GM23338 (cell line): ENCODE data around the gene CAPNS2.

Source experiments
- CREB1 ChIP-seq: fragments of 250-450 bp; sonication (Bioruptor Pico); IDR thresholded peaks from 2 replicates; pipeline ENCODE4 v1.5.0; 2020; ENCODE audit warnings: low read depth, mild to moderate bottlenecking, moderate library complexity
- EZH2 ChIP-seq: fragments of 200-600 bp; sonication (generic); IDR thresholded peaks from one replicate; pipeline ENCODE4 v1.8.0; 2017; ENCODE audit warnings: antibody characterized with exemption, mild to moderate bottlenecking, low read depth; ENCODE audit not compliant: unreplicated experiment
- JUNB ChIP-seq: IDR thresholded peaks from one replicate; pipeline ENCODE4 v1.6.1; 2016; ENCODE audit warnings: antibody characterized with exemption; ENCODE audit not compliant: unreplicated experiment
- POLR2AphosphoS5 ChIP-seq: IDR thresholded peaks from 2 replicates; pipeline ENCODE4 v1.6.1; 2016; ENCODE audit warnings: antibody characterized with exemption, low read depth
- ZNF114 ChIP-seq: fragments of 250-450 bp; sonication (Bioruptor Pico); IDR thresholded peaks from 2 replicates; pipeline ENCODE4 v1.5.0; 2020; ENCODE audit warnings: mild to moderate bottlenecking, moderate library complexity
- ZNF331 ChIP-seq: fragments of 250-450 bp; sonication (Bioruptor Pico); IDR thresholded peaks from 2 replicates; pipeline ENCODE4 v1.5.0; 2020; ENCODE audit warnings: low read depth, mild to moderate bottlenecking, moderate library complexity
- TF ChIP-seq, protein P1 (sequence below), 2 experiments: fragments of 200-600 bp in 1 of 2; sonication (generic) in 1 of 2; conservative IDR thresholded peaks; 2 replicates each; pipeline versions ENCODE4 v1.5.1 to v1.6.1; 2016 to 2017; ENCODE audit warnings: antibody characterized with exemption in 2 of 2, low read depth in 2 of 2, mild to moderate bottlenecking in 2 of 2, moderate library complexity in 1 of 2
- TF ChIP-seq, protein P2 (sequence below): IDR thresholded peaks from one replicate; pipeline ENCODE4 v1.6.1; 2018; ENCODE audit warnings: antibody characterized with exemption; ENCODE audit not compliant: unreplicated experiment
- TF ChIP-seq, protein P3 (sequence below): IDR thresholded peaks from 2 replicates; pipeline ENCODE4 v1.6.1; 2016; ENCODE audit warnings: antibody characterized with exemption

DNA sequence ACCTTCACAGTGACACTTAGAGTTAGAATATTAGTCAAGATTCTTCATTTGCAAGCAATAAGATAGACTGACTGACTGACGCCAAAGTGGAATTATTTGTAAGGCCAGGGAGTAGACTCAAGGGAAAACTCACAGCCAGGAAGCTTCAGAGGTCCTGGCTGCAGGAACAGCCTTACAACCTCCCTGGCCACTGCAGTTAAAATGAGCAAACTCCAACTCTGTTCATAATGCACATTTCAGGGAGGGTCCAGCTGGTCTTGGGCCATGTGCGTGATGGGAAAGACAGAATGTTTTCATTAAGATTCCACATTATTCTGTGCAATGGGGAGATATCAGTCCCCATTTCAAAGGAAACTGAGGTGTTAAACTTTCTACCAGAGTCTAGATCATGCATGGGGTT, 9.9 kb downstream of the CAPNS2 start:
- TF ChIP-seq EZH2 (no peak), POLR2AphosphoS5 (no peak), ZNF331 (CRISPR knock-in tag) (no peak), CREB1 (no peak), ZNF114 (CRISPR knock-in tag) (no peak), JUNB (no peak)
- TF ChIP-seq, protein P1, sequence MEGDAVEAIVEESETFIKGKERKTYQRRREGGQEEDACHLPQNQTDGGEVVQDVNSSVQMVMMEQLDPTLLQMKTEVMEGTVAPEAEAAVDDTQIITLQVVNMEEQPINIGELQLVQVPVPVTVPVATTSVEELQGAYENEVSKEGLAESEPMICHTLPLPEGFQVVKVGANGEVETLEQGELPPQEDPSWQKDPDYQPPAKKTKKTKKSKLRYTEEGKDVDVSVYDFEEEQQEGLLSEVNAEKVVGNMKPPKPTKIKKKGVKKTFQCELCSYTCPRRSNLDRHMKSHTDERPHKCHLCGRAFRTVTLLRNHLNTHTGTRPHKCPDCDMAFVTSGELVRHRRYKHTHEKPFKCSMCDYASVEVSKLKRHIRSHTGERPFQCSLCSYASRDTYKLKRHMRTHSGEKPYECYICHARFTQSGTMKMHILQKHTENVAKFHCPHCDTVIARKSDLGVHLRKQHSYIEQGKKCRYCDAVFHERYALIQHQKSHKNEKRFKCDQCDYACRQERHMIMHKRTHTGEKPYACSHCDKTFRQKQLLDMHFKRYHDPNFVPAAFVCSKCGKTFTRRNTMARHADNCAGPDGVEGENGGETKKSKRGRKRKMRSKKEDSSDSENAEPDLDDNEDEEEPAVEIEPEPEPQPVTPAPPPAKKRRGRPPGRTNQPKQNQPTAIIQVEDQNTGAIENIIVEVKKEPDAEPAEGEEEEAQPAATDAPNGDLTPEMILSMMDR (conservative IDR thresholded peaks at IDR 0.05; ENCODE audit: low read depth in 2 of 2), result no peak
- TF ChIP-seq, protein P2, sequence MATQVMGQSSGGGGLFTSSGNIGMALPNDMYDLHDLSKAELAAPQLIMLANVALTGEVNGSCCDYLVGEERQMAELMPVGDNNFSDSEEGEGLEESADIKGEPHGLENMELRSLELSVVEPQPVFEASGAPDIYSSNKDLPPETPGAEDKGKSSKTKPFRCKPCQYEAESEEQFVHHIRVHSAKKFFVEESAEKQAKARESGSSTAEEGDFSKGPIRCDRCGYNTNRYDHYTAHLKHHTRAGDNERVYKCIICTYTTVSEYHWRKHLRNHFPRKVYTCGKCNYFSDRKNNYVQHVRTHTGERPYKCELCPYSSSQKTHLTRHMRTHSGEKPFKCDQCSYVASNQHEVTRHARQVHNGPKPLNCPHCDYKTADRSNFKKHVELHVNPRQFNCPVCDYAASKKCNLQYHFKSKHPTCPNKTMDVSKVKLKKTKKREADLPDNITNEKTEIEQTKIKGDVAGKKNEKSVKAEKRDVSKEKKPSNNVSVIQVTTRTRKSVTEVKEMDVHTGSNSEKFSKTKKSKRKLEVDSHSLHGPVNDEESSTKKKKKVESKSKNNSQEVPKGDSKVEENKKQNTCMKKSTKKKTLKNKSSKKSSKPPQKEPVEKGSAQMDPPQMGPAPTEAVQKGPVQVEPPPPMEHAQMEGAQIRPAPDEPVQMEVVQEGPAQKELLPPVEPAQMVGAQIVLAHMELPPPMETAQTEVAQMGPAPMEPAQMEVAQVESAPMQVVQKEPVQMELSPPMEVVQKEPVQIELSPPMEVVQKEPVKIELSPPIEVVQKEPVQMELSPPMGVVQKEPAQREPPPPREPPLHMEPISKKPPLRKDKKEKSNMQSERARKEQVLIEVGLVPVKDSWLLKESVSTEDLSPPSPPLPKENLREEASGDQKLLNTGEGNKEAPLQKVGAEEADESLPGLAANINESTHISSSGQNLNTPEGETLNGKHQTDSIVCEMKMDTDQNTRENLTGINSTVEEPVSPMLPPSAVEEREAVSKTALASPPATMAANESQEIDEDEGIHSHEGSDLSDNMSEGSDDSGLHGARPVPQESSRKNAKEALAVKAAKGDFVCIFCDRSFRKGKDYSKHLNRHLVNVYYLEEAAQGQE, result no peak
- TF ChIP-seq, protein P3, sequence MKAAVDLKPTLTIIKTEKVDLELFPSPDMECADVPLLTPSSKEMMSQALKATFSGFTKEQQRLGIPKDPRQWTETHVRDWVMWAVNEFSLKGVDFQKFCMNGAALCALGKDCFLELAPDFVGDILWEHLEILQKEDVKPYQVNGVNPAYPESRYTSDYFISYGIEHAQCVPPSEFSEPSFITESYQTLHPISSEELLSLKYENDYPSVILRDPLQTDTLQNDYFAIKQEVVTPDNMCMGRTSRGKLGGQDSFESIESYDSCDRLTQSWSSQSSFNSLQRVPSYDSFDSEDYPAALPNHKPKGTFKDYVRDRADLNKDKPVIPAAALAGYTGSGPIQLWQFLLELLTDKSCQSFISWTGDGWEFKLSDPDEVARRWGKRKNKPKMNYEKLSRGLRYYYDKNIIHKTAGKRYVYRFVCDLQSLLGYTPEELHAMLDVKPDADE, result no peak
